ENCODE measurements around the gene ALOX15.

DNA sequence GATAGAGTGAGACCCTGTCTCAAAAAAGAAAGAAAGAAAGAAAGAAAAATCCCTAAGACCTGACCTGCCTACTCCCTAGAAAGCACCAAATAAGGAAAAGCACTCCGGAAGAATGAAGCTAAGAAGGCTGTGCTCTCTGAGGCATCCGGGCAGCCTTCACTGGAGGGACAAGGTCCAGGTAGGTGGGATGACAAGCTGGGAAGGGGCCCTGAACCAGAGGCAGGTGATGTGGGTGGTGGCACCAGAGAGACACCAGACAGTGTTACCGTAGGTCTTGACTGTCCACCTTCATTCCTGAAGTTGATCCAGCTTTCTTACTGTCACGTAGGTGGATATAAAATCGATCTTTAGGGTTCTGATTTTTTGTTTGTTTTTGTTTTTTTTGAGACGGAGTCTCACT, 30.8 kb downstream of the ALOX15 start:
- no peak for TF ChIP-seq EZH2 (IDR thresholded peaks at IDR 0.05)
- TF ChIP-seq POLR2AphosphoS5 (IDR thresholded peaks at IDR 0.05; ENCODE audit: borderline replicate concordance, low read depth, low read length) = no peak
- no peak for TF ChIP-seq FOXP2 (optimal IDR thresholded peaks at IDR 0.05; ENCODE audit: control extremely low read depth, extremely low read length, insufficient read depth)

All from SK-N-MC (cell line).